ENCODE measurements around the gene KIF16B. TPM values are rescaled to one million over a fixed set of nuclear protein-coding genes. Genes with fewer than 3 reads are reported as not detected.
A peak's percentile ranks its signal among the peaks of the same experiment; 100 is the strongest.

The KIF16B gene, protein sequence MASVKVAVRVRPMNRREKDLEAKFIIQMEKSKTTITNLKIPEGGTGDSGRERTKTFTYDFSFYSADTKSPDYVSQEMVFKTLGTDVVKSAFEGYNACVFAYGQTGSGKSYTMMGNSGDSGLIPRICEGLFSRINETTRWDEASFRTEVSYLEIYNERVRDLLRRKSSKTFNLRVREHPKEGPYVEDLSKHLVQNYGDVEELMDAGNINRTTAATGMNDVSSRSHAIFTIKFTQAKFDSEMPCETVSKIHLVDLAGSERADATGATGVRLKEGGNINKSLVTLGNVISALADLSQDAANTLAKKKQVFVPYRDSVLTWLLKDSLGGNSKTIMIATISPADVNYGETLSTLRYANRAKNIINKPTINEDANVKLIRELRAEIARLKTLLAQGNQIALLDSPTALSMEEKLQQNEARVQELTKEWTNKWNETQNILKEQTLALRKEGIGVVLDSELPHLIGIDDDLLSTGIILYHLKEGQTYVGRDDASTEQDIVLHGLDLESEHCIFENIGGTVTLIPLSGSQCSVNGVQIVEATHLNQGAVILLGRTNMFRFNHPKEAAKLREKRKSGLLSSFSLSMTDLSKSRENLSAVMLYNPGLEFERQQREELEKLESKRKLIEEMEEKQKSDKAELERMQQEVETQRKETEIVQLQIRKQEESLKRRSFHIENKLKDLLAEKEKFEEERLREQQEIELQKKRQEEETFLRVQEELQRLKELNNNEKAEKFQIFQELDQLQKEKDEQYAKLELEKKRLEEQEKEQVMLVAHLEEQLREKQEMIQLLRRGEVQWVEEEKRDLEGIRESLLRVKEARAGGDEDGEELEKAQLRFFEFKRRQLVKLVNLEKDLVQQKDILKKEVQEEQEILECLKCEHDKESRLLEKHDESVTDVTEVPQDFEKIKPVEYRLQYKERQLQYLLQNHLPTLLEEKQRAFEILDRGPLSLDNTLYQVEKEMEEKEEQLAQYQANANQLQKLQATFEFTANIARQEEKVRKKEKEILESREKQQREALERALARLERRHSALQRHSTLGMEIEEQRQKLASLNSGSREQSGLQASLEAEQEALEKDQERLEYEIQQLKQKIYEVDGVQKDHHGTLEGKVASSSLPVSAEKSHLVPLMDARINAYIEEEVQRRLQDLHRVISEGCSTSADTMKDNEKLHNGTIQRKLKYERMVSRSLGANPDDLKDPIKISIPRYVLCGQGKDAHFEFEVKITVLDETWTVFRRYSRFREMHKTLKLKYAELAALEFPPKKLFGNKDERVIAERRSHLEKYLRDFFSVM (N-terminal part only)
- 6.2 TPM for total RNA-seq

DNA sequence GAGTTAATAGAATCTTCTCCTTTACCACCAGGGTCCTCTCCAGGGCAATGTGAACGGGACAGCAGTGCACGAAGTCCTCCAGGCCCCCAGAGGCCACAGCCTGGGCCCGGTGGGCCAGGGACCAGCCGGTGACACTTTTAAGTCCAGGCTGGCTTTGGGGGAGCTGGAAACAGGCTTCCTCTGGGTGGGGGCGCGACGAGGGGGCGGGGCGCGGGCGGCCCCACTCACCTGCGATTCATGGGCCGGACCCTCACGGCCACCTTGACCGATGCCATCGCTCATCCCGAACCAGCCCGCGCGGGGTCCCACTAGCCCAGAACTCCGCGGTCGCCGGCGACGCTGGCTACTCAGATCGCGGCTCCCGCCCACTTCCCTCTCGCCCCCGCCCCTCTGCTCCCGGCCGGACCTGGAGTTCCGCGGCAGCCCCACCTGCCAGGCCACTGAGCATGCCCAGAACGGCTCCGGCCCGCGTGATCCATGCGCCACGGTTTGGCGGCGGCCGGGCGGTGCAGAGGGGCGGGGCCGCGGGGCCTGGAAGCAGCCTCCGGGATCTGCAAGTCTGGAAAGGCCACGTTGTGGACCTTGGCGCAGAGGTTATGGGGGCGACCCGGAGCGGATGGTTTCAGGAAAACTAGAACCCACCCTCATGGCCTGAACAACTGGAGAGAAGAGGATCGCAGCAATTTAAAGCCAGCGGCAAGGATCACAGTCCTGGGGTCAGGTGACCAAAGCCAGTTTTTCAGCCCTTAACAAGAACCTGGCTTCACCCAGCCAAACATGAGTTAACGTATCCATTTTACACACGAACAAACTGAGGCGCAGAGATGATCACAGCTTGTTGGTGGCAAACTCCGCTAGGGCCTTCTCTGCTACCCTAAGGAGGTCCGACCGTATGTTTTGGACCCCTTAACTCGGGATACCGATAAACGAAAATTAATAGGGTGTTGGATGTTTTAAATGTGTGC is at the start of gene KIF16B:
KIF16B (minus strand) TSS at position 448 of the 965 bp plus-strand sequence; CDS start at position 275, 173 bp downstream.
- peak; percentile 38 to 84 (median 82) for DNase-seq (ENCODE audit: low read depth in 2 of 3, low spot score in 2 of 3)

DNA sequence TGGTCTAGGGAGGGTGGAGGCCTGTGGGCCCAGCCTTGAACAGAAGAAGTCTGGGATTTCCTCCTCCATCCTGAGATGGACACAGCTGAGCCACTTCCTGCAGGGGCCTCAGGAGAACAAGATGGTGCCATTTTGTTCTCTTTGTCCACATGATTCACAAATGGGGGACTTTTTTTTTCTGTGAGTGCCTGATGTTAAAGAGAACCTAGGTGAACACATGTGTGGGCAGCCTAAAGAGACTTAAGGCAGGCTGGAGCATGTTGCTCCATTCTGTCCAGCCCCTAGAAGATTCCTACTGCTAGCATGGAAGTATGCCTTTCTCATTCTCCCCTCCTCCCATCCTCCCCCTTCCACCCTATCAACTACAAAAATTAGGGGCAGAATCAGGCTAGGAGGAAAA is 49.3 kb upstream of the KIF16B start:
- no peak for DNase-seq (ENCODE audit: low read depth in 2 of 3, low spot score in 2 of 3)

DNA sequence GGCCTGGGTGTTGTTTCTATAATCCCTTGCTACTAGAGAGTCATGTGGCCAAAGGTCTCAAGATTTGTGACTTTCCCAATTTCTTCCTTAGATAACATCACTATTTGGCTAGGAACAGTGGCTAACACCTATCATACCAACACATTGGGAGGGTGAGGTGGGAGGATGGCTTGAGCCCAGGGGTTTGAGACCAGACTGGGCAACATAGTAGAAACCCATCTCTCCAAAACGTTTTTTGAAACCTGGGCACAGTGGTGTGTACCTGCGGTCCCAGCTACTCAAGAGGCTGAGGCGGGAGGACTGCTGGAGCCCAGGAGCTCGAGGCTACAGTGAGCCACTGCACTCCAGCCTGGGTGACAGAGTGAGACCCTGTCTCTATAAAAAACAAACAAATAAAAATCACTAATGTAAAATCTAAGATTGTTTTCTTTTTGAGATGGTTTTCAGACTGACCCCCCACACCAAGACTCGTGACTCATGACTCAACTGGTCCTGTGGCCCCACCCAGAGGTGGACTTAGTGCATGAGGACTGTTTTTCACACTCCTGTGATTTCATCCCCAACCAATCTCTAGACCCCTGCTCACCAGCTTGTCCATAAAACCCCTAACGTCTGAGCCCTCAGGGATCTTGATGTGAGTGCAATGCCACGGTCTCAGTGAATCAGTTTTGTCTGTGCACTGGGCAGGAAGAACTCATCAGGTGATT is 48.3 kb upstream of the KIF16B start:
- no peak for DNase-seq (ENCODE audit: low read depth in 2 of 3, low spot score in 2 of 3)

DNA sequence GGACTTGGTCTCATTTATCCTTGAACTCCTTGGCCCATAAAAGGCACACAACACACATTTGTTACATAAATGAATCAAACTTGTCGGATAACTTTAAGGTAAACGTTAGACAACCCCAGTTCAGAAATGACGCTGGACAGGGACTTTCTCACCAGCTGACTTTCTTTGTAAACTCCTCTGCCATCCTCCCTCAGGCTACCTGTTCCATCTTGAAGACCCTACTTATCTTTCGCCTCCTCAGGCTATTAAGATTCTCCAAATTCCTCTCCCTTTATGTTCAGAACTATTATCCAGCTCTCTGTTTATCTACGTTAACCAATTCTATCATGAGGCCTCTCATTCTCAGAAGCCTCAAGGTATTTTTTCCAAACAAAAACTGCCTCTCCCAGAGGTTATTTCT is 47.7 kb upstream of the KIF16B start:
- DNase-seq (ENCODE audit: low read depth in 2 of 3, low spot score in 2 of 3): no peak

DNA sequence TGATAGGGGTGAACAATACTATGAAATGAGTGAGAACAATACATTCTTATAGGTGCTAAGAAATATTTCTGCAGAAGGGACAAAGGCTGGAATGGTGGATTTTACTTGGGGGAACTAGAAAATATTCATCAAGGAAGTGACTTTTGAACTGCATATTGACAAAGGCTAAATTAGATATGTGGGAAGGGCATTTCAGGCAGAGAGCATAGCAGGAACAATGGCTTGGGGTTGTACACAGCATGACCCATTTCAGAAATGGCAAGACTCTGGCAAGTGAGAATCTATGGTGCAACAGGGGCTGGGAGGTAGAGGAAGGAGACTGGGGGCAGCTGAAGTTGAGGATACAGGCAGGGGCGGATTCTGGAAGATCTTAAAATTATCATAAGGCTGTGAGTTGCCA is 46.7 kb upstream of the KIF16B start:
- no peak for DNase-seq (ENCODE audit: low read depth in 2 of 3, low spot score in 2 of 3)

DNA sequence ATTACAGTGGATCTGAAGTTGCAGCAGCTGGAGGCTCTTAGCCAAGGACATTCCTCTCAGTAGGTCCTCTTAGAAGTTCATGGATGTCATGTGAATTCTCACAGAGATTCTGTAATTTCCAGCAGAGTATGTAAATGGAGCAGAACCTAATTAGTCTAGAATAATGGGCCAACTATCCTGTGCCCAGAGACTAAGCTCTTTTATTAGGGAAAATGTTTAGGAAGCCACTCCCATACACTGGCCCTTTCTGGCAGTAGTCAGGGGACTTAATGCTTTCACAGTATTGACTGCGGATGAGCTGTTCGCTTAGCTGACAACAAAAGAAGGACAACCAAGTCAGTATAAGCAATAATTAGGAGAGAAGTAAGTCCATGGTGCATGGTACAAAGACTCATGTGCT is 43.8 kb upstream of the KIF16B start:
- no peak for DNase-seq (ENCODE audit: low read depth in 2 of 3, low spot score in 2 of 3)

DNA sequence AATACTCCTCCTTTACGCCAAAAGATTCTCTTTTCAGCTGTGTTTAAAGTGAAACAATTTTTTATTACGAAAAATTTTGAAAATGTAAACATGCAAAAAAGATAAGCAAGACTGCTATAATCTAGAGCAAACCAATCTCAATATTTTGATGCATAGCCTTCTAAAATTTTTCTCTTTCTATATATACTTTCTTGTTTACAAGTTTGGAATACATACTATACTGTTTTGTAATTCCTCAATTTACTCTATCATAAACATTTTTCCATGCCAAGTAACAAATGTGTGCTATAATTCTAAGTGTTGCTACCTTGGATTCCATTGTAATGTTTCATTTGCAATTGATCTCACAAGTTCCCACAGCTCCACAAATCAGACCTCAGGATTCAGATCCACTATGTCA is 43.1 kb upstream of the KIF16B start:
- no peak for DNase-seq (ENCODE audit: low read depth in 2 of 3, low spot score in 2 of 3)

DNA sequence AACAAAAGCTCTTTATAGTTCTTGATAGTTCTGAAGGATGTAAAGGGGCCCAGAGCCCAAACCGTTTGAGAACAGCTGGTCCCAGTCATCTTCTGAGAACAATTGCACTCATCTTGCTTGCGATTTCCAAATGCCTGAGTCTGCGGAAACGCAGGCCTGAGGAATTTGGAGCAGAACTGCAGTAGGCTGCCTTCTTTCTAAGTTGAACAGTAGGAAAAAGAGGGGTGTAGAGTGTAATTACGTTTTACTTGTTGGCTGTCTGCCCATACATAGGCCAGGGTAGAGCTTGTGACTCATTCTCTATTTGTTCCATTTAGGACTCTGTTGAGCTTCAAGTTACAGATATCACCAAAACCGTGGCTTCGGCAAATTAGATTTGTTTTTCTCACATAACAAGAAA is 42.0 kb upstream of the KIF16B start:
- no peak for DNase-seq (ENCODE audit: low read depth in 2 of 3, low spot score in 2 of 3)

DNA sequence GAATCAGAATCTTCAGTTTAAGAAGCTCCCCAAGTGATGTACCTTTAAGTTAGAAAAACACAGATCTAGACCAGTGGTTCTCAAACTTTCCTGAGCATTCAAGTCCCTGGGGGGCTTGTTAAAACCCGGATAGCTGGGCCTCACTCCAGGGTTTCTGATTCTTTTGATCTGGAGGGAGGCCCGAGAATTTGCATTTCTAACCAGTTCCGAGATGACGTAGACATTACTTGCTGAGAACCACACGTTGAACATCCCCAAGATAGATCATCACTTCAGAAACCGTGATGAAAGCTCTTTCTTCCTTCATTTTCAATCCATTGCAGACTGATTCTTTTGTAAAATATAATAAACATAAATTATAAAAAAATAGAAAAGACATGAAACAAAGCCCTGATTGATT is 40.7 kb upstream of the KIF16B start:
- no peak for DNase-seq (ENCODE audit: low read depth in 2 of 3, low spot score in 2 of 3)

DNA sequence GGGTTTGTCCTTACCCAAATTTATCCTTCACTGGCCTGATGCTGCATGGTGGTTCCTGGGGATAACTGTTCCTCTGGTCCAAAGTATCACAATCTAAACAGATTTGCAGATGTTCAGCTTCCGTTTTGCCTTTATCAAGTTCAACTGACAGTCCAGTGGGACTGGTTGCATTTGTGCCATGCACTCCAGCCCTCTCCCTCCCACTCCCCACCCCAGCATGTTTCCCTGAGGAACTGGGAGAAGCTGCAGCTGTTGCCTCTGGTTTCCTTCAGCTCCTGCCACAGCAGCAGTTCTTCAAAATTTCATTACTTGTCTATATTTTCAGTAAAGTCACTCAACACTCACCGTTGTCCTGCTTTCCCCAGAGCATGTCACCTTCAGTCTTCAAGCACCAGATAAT is 39.5 kb upstream of the KIF16B start:
- DNase-seq (ENCODE audit: low read depth in 2 of 3, low spot score in 2 of 3): no peak

DNA sequence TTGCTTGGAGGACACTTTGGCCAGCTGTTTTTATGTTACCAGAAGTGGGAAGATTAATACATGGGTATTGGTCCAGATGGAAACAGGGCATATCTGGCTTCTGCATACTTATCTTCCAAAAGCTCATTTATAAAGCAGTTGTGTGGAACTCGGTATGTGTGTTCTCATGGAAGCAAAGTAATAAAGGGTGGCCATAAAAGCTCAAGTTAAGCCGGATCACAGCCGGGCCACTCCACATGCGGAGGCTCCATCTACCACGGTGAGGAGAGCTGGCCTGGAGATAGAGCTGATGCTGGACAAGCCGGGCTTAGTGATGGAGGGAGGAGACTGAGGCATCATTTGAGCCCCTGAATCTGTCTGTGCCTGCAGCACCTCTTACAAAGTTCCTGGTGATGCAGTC is 38.6 kb upstream of the KIF16B start:
- no peak for DNase-seq (ENCODE audit: low read depth in 2 of 3, low spot score in 2 of 3)

DNA sequence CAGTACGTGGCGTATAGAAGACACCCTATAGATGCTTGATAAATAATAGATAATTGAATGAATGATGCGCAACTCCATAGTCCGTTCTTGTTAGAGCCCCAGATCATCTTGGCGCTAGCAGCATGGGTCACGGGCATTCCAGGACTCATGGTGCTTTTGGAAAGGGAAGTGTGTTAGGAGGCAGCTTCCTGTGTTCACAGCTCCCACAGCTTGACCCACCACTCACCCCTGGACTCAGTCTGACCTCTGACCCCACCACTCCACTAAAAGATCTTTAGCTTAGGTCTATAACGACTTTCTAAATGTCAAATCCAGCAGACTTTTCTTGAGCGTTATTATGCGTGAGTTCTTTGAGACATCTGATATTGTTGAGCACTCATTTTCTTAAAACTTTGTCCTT is 35.8 kb upstream of the KIF16B start:
- no peak for DNase-seq (ENCODE audit: low read depth in 2 of 3, low spot score in 2 of 3)

DNA sequence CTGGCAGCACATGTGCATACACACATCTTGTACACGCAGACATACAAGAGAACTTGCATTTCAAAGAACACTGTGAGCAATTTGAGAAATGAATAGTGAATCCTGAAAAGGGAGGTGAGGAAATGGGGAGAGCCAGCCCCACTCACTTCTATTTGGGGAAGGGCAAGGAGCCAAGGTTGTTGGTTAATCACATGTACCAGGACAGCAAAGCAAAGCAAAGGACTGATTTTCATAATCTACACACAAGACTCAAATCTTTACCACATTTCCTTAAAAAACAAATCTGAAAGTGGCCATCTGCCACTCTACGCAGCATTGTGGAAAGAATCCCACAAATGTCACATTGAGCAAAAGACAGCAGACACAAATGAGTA is 35.0 kb upstream of the KIF16B start:
- DNase-seq (ENCODE audit: low read depth in 2 of 3, low spot score in 2 of 3): no peak

DNA sequence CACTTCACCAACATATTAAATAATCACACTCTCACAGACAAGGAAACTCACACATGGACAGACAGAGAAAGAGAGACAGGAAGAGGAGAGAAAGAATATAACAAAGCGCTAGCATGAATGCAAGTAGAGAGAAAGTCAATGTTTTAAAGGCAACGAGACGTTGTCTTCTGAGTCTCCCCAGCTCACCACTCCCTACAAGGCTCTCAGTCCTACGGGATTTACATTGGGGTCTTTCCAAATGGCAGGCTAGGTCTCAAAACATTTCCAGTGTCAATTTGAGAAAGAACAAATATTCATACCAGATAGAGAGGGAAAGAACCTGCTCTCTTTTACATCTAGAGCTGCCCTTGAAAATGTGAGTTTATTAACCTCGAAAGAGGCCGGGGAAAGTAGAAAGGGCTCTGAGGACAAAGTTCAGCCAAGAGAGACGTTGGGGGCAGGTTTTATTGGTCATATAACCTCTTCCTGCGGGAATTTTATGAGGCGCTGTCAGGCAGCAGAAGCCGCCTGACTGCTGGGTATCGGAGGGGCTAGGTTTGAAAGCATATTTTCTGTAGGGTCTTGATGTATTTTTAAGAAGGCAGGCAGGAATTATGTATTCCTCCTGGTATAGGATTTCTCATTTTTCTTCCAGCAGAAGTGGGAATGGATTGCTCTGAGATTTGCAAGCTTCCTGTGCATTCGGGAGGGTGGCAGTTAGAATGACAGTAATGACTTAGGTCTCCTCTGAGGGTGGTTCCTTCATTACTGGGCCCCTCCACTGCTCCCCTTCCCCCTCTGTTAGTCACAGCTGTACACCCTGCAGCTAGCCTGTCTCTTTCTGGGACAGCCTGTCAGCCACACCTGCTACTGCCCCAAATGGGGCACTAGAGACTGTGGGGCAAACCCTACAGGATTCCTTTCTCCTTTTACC is 34.4 kb upstream of the KIF16B start:
- DNase-seq (ENCODE audit: low read depth in 2 of 3, low spot score in 2 of 3): no peak

DNA sequence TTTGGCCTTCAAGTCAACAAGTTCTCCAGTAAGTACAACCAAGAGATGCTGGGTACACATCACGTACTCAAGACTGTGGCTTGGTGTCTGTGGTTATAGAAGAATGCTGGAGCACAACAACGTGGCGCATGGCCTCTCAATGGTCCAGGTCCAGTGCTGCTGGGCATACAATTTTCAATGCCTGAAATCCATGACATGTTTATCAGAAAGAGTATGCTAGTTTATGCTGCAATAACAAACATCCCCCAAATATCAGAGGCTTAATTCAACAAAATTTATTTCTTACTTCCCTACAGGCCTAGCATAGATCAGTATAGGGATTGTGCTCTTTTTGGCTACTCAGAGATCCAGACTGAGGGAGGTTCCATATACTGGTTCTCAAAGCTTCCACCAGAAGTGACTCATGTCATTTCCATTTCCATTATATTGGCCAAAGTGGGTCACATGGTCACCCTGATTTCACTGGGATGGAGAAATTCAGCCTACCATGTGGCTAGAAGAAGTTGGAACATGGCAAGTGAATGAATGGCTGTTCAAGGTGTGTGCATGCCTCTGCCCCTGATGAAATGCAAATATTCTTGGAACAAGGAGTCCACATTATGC is 33.3 kb upstream of the KIF16B start:
- DNase-seq (ENCODE audit: low read depth in 2 of 3, low spot score in 2 of 3): no peak

DNA sequence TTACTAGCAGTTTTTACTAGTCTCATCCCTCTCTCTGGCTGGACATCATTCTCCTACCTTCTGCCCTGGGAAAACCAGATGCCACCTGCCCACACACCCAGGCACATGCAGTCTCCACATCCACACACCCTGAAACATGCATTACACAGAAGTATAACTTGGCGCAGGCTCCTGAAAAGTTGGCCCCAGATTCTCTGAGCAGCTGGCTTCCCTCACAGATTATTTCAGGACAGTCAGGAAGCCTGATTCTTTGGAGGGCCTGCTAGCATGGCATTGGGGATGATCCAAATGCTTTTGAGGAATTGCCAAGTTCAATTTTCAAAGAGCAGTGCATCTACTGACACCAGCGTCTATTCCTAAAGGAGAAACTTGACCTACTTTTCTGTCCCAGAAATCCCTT is 27.8 kb upstream of the KIF16B start:
- DNase-seq (ENCODE audit: low read depth in 2 of 3, low spot score in 2 of 3): no peak

DNA sequence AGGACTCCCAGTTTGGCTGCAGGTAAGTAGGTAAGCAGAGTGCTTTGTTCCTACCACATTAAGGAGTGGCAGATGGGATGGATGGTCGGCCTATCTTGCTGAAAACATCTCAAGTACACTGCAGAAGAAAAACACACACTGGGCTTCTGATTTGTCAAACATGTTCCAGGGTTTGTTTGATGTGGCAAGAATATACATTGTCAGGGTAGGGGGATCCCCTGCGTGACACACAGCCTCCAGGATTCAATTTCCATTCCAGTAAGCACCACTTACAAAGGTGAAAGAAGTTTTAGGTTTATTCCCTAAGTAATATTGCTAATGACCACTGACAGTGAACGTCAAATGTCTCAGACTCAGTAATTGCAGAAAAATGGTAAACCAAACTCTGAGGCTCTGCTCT is 26.0 kb upstream of the KIF16B start:
- no peak for DNase-seq (ENCODE audit: low read depth in 2 of 3, low spot score in 2 of 3)

DNA sequence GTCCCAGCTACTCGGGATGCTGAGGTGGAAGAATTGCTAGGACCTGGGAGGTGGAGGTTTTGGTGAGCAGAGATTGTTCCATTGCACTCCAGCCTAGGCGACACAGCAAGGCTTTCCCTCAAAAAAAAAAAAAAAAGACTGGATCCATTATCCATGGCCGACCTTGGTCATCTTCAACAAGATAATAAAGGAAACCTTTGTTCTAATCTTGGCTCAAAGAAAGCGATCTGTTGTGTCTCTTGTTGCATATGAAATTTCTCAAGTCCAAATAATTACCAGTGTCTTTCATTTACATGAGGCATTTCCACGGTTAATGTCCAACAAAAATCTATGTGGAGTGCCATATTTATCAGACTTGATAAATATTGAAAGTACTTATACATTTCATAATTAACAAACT is 23.7 kb upstream of the KIF16B start:
- no peak for DNase-seq (ENCODE audit: low read depth in 2 of 3, low spot score in 2 of 3)
